HG02870 (cell line): ENCODE data around the gene AK5.
"Not testable (repeated sequence)": the region's sequence is repeated elsewhere in the genome, so short reads cannot be mapped to it uniquely, and the experiment has no call there.

ENCODE experiments used
- ATAC-seq: cut with Tn5 transposase; IDR thresholded peaks from one replicate; pipeline ENCODE4 v1.9.1; 2021; ENCODE audit warnings: mild to moderate bottlenecking, moderate library complexity; ENCODE audit not compliant: unreplicated experiment

AK5 gene

GRCh38 chr1:77287535-77287934, 5.7 kb downstream of the AK5 start:
- no peak for ATAC-seq

- no peak for ATAC-seq
These were observed 6.5 kb downstream of the AK5 start for GRCh38 chr1:77288275-77288674.

GRCh38 chr1:77290576-77290975, 8.8 kb downstream of the AK5 start:
- ATAC-seq, result no peak

- ATAC-seq, result no peak
These were observed 10.7 kb downstream of the AK5 start for GRCh38 chr1:77292551-77292950.

GRCh38 chr1:77300566-77300965, 18.7 kb downstream of the AK5 start:
- no peak for ATAC-seq

GRCh38 chr1:77303387-77303786, 21.6 kb downstream of the AK5 start:
- ATAC-seq, result no peak

GRCh38 chr1:77308889-77309621, 27.2 kb downstream of the AK5 start:
- ATAC-seq, result no peak

GRCh38 chr1:77310924-77311323, 29.1 kb downstream of the AK5 start:
- no peak for ATAC-seq

GRCh38 chr1:77312364-77312763, 30.5 kb downstream of the AK5 start:
- not testable (repeated sequence) for ATAC-seq

GRCh38 chr1:77313491-77313890, 31.7 kb downstream of the AK5 start:
- ATAC-seq, result no peak

GRCh38 chr1:77316006-77316405, 34.2 kb downstream of the AK5 start:
- no peak for ATAC-seq

- ATAC-seq, result no peak
These were observed 35.1 kb downstream of the AK5 start for GRCh38 chr1:77316966-77317365.

GRCh38 chr1:77319036-77319705, 37.4 kb downstream of the AK5 start:
- no peak for ATAC-seq

GRCh38 chr1:77322061-77322900, 40.5 kb downstream of the AK5 start:
- no peak for ATAC-seq

GRCh38 chr1:77333501-77333900, 51.7 kb downstream of the AK5 start:
- ATAC-seq, result no peak

GRCh38 chr1:77336729-77337128, 54.9 kb downstream of the AK5 start:
- no peak for ATAC-seq

- ATAC-seq, result no peak
These were observed 57.5 kb downstream of the AK5 start for GRCh38 chr1:77339326-77339725.

- no peak for ATAC-seq
These were observed 59.4 kb downstream of the AK5 start for GRCh38 chr1:77341195-77341594.

GRCh38 chr1:77342745-77343144, 60.9 kb downstream of the AK5 start:
- ATAC-seq, result no peak

GRCh38 chr1:77347646-77348045, 65.8 kb downstream of the AK5 start:
- no peak for ATAC-seq

GRCh38 chr1:77348549-77348948, 66.7 kb downstream of the AK5 start:
- ATAC-seq, result no peak

GRCh38 chr1:77349275-77349674, 67.5 kb downstream of the AK5 start:
- no peak for ATAC-seq
